ENCODE results near the gene ADISSP. TPM values are rescaled to one million over a fixed set of nuclear protein-coding genes. Genes with fewer than 3 reads are reported as not detected.

Gene ADISSP
- total RNA-seq, 1 donor from 2014 or later = 43.2 TPM

- TF ChIP-seq EZH2 (IDR thresholded peaks at IDR 0.05; ENCODE audit: insufficient read depth, low read length) = no peak
- no peak for TF ChIP-seq CTCF (IDR thresholded peaks at IDR 0.05; ENCODE audit: insufficient read depth, low read depth, low read length)
- no peaks in the 10 kb centered on the region for H3K79me2 ChIP-seq (ENCODE audit: insufficient read depth, low read length)
- H4K20me1 ChIP-seq (ENCODE audit: insufficient read depth, low read length) = no peaks in the 10 kb centered on the region
- H3K4me3 ChIP-seq (ENCODE audit: insufficient read depth, low read depth, low read length) = no peak overlapping the region
- FAIRE-seq = no peak
- peak; percentile 31 for DNase-seq (ENCODE audit: low read depth)
- peaks cover 54% of the 10 kb centered on the region for H3K27me3 Mint-ChIP-seq (ENCODE audit: low read depth, unreplicated experiment)
- H3K27me3 ChIP-seq (ENCODE audit: insufficient read depth, low read length) = peaks cover 10% of the 10 kb centered on the region
- H3K36me3 ChIP-seq (ENCODE audit: insufficient read depth, low read length) = no peaks in the 10 kb centered on the region
- no peak overlapping the region for H3K27ac ChIP-seq (ENCODE audit: low read depth, low read length)
- no peak overlapping the region for H3K9ac ChIP-seq (ENCODE audit: low read length)
- peak overlapping the region; percentile 69 for H2AFZ ChIP-seq (ENCODE audit: low read depth, low read length)
- H3K4me2 ChIP-seq (ENCODE audit: low read length) = peak overlapping the region; percentile 71
- H3K4me3 Mint-ChIP-seq (ENCODE audit: unreplicated experiment) = peak overlapping the region; percentile 74
- no peak overlapping the region for H3K27ac Mint-ChIP-seq (ENCODE audit: unreplicated experiment)
- no peaks in the 10 kb centered on the region for H3K9me3 ChIP-seq (ENCODE audit: insufficient read depth, low read depth, low read length)
- H3K4me1 ChIP-seq (ENCODE audit: insufficient read depth, low read length) = peaks cover 3% of the 10 kb centered on the region
- H3K36me3 Mint-ChIP-seq (ENCODE audit: low read depth, unreplicated experiment) = no peaks in the 10 kb centered on the region
- H3K4me1 Mint-ChIP-seq (ENCODE audit: low read depth, unreplicated experiment) = no peaks in the 10 kb centered on the region
- peaks cover 3% of the 10 kb centered on the region for H3K9me3 Mint-ChIP-seq (ENCODE audit: unreplicated experiment)
Measured at GRCh38 chr20:3744806-3745685, 22.5 kb downstream of the ADISSP start.

- Mint-ChIP-seq H3K27me3 (ENCODE audit: low read depth, unreplicated experiment) (peaks cover 50% of the 10 kb centered on the region), H3K4me1 (ENCODE audit: low read depth, unreplicated experiment) (no peaks in the 10 kb centered on the region), H3K4me3 (ENCODE audit: unreplicated experiment) (no peak overlapping the region), H3K27ac (ENCODE audit: unreplicated experiment) (no peak overlapping the region), H3K9me3 (ENCODE audit: unreplicated experiment) (peaks cover 3% of the 10 kb centered on the region), H3K36me3 (ENCODE audit: low read depth, unreplicated experiment) (no peaks in the 10 kb centered on the region)
- Histone ChIP-seq H3K4me2 (ENCODE audit: low read length) (no peak overlapping the region), H3K79me2 (ENCODE audit: insufficient read depth, low read length) (no peaks in the 10 kb centered on the region), H3K27ac (ENCODE audit: low read depth, low read length) (no peak overlapping the region), H3K27me3 (ENCODE audit: insufficient read depth, low read length) (peaks cover 10% of the 10 kb centered on the region), H3K9ac (ENCODE audit: low read length) (no peak overlapping the region), H2AFZ (ENCODE audit: low read depth, low read length) (no peak overlapping the region), H3K9me3 (ENCODE audit: insufficient read depth, low read depth, low read length) (no peaks in the 10 kb centered on the region), H3K4me3 (ENCODE audit: insufficient read depth, low read depth, low read length) (no peak overlapping the region), H3K36me3 (ENCODE audit: insufficient read depth, low read length) (no peaks in the 10 kb centered on the region), H4K20me1 (ENCODE audit: insufficient read depth, low read length) (no peaks in the 10 kb centered on the region), H3K4me1 (ENCODE audit: insufficient read depth, low read length) (no peaks in the 10 kb centered on the region)
- no peak for TF ChIP-seq EZH2 (IDR thresholded peaks at IDR 0.05; ENCODE audit: insufficient read depth, low read length)
- TF ChIP-seq CTCF (IDR thresholded peaks at IDR 0.05; ENCODE audit: insufficient read depth, low read depth, low read length) = no peak
- no peak for FAIRE-seq
- no peak for DNase-seq (ENCODE audit: low read depth)
Measured at GRCh38 chr20:3744037-3744436, 23.5 kb downstream of the ADISSP start.

- H3K4me1 Mint-ChIP-seq (ENCODE audit: low read depth, unreplicated experiment) = no peaks in the 10 kb centered on the region
- no peak overlapping the region for H3K4me2 ChIP-seq (ENCODE audit: low read length)
Measured at GRCh38 chr20:3743251-3743650, 24.3 kb downstream of the ADISSP start.

More at GRCh38 chr20:3743251-3743650, 24.3 kb downstream of the ADISSP start:
- H3K9ac ChIP-seq (ENCODE audit: low read length) = no peak overlapping the region
- peaks cover 3% of the 10 kb centered on the region for H3K9me3 Mint-ChIP-seq (ENCODE audit: unreplicated experiment)
- no peak overlapping the region for H2AFZ ChIP-seq (ENCODE audit: low read depth, low read length)
- H3K9me3 ChIP-seq (ENCODE audit: insufficient read depth, low read depth, low read length) = no peaks in the 10 kb centered on the region
- DNase-seq (ENCODE audit: low read depth) = no peak
- no peaks in the 10 kb centered on the region for H3K36me3 ChIP-seq (ENCODE audit: insufficient read depth, low read length)
- H3K27ac ChIP-seq (ENCODE audit: low read depth, low read length) = no peak overlapping the region
- H3K27me3 ChIP-seq (ENCODE audit: insufficient read depth, low read length) = peaks cover 10% of the 10 kb centered on the region
- FAIRE-seq = no peak
- no peaks in the 10 kb centered on the region for H3K4me1 ChIP-seq (ENCODE audit: insufficient read depth, low read length)
- TF ChIP-seq CTCF (IDR thresholded peaks at IDR 0.05; ENCODE audit: insufficient read depth, low read depth, low read length) (no peak), EZH2 (IDR thresholded peaks at IDR 0.05; ENCODE audit: insufficient read depth, low read length) (no peak)
- no peaks in the 10 kb centered on the region for H3K36me3 Mint-ChIP-seq (ENCODE audit: low read depth, unreplicated experiment)
- no peak overlapping the region for H3K4me3 Mint-ChIP-seq (ENCODE audit: unreplicated experiment)
- H3K27me3 Mint-ChIP-seq (ENCODE audit: low read depth, unreplicated experiment) = peaks cover 48% of the 10 kb centered on the region
- no peaks in the 10 kb centered on the region for H4K20me1 ChIP-seq (ENCODE audit: insufficient read depth, low read length)
- no peaks in the 10 kb centered on the region for H3K79me2 ChIP-seq (ENCODE audit: insufficient read depth, low read length)
- no peak overlapping the region for H3K27ac Mint-ChIP-seq (ENCODE audit: unreplicated experiment)
- H3K4me3 ChIP-seq (ENCODE audit: insufficient read depth, low read depth, low read length) = no peak overlapping the region
